Right lobe of liver (tissue), 6 donors: ENCODE measurements around the gene MTHFS. TPM values are rescaled to one million over a fixed set of nuclear protein-coding genes. Genes with fewer than 3 reads are reported as not detected.

ENCODE experiments used
- ATAC-seq, 4 donors: fragments of 200-7000 bp; cut with Tn5 transposase; one replicate each; pipeline ENCODE4 v1.9.1; 2020; ENCODE audit warnings: mild to moderate bottlenecking in 4 of 4, moderate library complexity in 4 of 4
- DNase-seq, 3 donors: peaks; one replicate each; pipeline ENCODE4 v3.0.0-alpha.2; 2020
- H3K27ac ChIP-seq, 3 donors: fragments of 200-600 bp; one replicate each; pipeline ENCODE4 v1.8.0; 2022
- H3K27me3 ChIP-seq, 2 donors: fragments of 200-600 bp; one replicate each; pipeline ENCODE4 v1.8.0; 2022
- H3K36me3 ChIP-seq, 4 donors: fragments of 200-600 bp; sonication (generic) in 1 of 4; one replicate each; pipeline versions ENCODE4 v1.5.1 to v1.8.0; 2017 to 2022; ENCODE audit warnings: control low read depth in 1 of 4
- H3K4me1 ChIP-seq, 4 donors: fragments of 200-600 bp; sonication (generic) in 1 of 4; one replicate each; pipeline versions ENCODE4 v1.5.1 to v1.8.0; 2017 to 2022; ENCODE audit warnings: control low read depth in 1 of 4
- H3K4me3 ChIP-seq, 3 donors: fragments of 200-600 bp; one replicate each; pipeline ENCODE4 v1.8.0; 2022
- H3K9me3 ChIP-seq, 4 donors: fragments of 200-600 bp; sonication (generic) in 1 of 4; one replicate each; pipeline versions ENCODE4 v1.5.1 to v1.8.0; 2017 to 2022; ENCODE audit warnings: control low read depth in 1 of 4
- POLR2A ChIP-seq: fragments of 450-650 bp; IDR thresholded peaks from one replicate; pipeline ENCODE4 v1.6.1; 2017; ENCODE audit warnings: antibody characterized with exemption, mild to moderate bottlenecking
- WGBS: methylation state at CpG from one replicate; pipeline ENCODE4 v1.1.6; 2018; ENCODE audit warnings: low coverage, low lambda C conversion rate; ENCODE audit not compliant: insufficient coverage; ENCODE audit errors: missing lambda C conversion rate; 5-methylcytosine and 5-hydroxymethylcytosine counted together
- intact Hi-C, 2 donors: fragments of 100-400 bp; cut with DNase I; formaldehyde crosslinking; loops; one replicate each; pipeline versions ENCODE4 v1.11.2 to v1.14.1; 2022
- total RNA-seq, 6 experiments: library from RNA; depleted of rRNA in 2 of 6; stranded (reverse); fragments of >200 nt in 2 of 6; fragmentation: NEBNext Ultra II Directional in 3 of 6; extraction: Animal tissue kit (Norgen Biotek cat#: 25700) in 3 of 6; gene quantifications; one replicate each; pipeline versions ENCODE4 v1.1.0 to v1.2.4, GENCODE V29; 2016 to 2023
- TF ChIP-seq, protein P1 (sequence below), 4 donors: fragments of 200-600 bp in 3 of 4; fragments of 450-650 bp in 1 of 4; IDR thresholded peaks; one replicate each; pipeline versions ENCODE4 v1.5.1 to v1.8.0; 2016 to 2022; ENCODE audit warnings: antibody characterized with exemption in 4 of 4, mild to moderate bottlenecking in 2 of 4
- donor health status: DM: no; HTN: yes; CAD: no.
- donor health status: DM: no; HTN: no; CAD: no.
- donor health status: DM: no; HTN: no; CAD: no.
- donor health status: DM: no; HTN: yes; CAD: no.
- donor health status: DM: no; HTN: yes; CAD: no.

Gene MTHFS
- total RNA-seq, 6 experiments from 2014 or later: 82.7 to 186 (median 158) TPM

DNA sequence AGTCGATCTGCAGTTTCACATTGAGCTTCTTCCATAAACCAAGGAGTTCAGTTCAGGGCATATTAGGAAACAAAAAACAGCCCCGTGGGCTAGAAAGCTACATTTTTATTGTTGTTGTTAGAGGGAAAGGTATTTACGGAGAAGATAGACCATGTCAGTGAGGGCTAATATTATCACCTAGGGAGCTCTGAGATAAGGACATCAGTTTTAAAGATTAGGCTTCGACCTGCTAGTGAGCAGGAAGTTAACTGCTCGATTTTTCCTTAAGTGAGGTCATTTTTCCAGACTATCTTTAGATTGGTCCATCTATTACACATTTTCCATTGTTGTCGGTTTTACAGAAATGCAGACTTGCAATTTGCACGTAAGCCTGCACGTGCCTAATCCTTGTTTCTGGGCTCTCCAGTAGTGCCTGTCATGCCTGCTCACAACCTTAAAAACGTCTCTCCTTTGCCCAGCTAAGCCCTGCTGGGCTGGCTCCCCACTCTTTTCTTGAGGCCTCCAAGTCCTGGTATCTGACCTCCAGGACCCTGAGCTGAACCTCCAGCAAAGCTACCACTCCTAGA is 72.6 kb downstream of the MTHFS start:
- Histone ChIP-seq H3K9me3 (no peaks in the 10 kb centered on the region), H3K27ac (no peak overlapping the region)

DNA sequence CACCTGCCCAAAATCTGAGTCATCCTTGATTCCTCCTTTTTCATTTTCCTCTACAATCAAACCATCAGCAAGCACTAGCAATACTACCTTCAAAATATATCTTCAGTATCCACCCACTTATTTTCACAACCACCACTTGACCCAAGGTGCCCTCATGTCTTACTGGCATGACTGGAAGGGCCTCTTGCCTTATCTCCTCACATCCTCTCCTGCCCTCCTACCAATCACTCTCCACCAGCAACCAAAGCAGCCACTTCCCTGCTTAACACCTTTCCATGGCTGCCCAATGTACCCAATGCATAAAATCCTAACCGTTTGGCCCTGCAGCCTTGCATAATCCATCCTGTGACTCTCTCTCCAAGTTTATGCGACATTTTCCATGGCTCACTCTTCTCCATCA is 76.0 kb downstream of the MTHFS start:
- DNase-seq (no peak), ATAC-seq (no peak)
- 78% methylated on average over 2 of the region's 2 CpGs for WGBS
- H3K4me3 ChIP-seq: no peak overlapping the region
- H3K4me1 ChIP-seq: no peaks in the 10 kb centered on the region
- peaks cover 0 to 2% (median 0%) of the 10 kb centered on the region in 4 donors for H3K36me3 ChIP-seq
- H3K27me3 ChIP-seq: no peaks in the 10 kb centered on the region
- TF ChIP-seq, protein P1, sequence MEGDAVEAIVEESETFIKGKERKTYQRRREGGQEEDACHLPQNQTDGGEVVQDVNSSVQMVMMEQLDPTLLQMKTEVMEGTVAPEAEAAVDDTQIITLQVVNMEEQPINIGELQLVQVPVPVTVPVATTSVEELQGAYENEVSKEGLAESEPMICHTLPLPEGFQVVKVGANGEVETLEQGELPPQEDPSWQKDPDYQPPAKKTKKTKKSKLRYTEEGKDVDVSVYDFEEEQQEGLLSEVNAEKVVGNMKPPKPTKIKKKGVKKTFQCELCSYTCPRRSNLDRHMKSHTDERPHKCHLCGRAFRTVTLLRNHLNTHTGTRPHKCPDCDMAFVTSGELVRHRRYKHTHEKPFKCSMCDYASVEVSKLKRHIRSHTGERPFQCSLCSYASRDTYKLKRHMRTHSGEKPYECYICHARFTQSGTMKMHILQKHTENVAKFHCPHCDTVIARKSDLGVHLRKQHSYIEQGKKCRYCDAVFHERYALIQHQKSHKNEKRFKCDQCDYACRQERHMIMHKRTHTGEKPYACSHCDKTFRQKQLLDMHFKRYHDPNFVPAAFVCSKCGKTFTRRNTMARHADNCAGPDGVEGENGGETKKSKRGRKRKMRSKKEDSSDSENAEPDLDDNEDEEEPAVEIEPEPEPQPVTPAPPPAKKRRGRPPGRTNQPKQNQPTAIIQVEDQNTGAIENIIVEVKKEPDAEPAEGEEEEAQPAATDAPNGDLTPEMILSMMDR (IDR thresholded peaks at IDR 0.05): no peak
- no peak for TF ChIP-seq POLR2A
- no peak overlapping the region for H3K27ac ChIP-seq
- no peaks in the 10 kb centered on the region for H3K9me3 ChIP-seq
- intact Hi-C loops: no loop called here

More for the DNA sequence above, 72.6 kb downstream of the MTHFS start:
- TF ChIP-seq, protein P1 (IDR thresholded peaks at IDR 0.05): no peak
- no peak for TF ChIP-seq POLR2A
- 58% methylated on average over 9 of the region's 9 CpGs for whole genome bisulfite sequencing
- Histone ChIP-seq H3K4me1 (no peaks in the 10 kb centered on the region), H3K4me3 (no peak overlapping the region), H3K36me3 (peaks cover 0 to 5% (median 0%) of the 10 kb centered on the region in 4 donors), H3K27me3 (no peaks in the 10 kb centered on the region)
- intact Hi-C loops: no loop called here
- ATAC-seq: no peak
- no peak for DNase-seq

DNA sequence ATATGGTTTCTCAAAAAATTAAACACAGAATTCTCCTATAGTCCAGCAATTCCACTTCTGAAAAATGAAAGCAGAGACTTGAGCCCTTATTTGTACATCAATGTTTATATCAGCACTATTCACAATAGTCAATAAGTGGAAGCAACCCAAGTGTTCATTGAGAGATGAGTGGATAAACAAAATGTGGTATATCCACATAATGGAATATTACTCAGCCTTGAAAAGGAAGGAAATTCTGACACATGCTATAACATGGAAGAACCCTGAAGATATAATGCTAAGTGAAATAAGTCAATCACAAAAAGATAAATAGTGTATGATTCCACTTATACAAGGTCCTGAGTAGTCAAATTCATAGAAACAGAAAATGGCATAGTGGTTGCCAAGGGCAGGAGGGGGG is 76.6 kb downstream of the MTHFS start:
- no peak for TF ChIP-seq POLR2A
- TF ChIP-seq, protein P1 (IDR thresholded peaks at IDR 0.05): no peak
- intact Hi-C loops: no loop called here
- DNase-seq: no peak

DNA sequence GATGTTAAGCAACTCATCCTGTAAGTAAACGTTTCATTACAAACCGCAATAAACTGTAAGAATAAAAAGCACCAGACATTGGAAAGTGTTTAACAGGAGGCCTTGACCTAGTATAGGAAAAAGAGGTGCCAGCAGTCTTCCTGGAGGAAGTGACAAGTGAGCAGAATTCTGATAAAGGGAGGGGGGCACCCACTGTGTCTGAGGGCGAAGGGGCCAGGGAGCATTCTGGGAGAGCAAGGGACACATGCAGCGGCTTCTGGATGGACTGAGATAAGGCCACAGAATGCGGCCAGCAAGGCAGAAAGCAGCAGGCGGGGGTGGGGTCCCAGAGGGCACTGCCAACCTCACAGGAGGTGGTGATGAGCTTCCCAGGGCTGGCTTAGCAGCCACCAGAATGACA is 80.2 kb downstream of the MTHFS start:
- H3K9me3 ChIP-seq: no peaks in the 10 kb centered on the region
- H3K27me3 ChIP-seq: no peaks in the 10 kb centered on the region
- intact Hi-C loops: no loop called here
- H3K27ac ChIP-seq: no peak overlapping the region
- no peak for TF ChIP-seq POLR2A
- TF ChIP-seq, protein P1 (IDR thresholded peaks at IDR 0.05): no peak
- H3K4me1 ChIP-seq: peaks cover 0 to 9% (median 4%) of the 10 kb centered on the region in 4 donors
- no peaks in the 10 kb centered on the region for H3K36me3 ChIP-seq
- DNase-seq (no peak), ATAC-seq (no peak)
- no peak overlapping the region for H3K4me3 ChIP-seq
- WGBS: 37% methylated on average over 5 of the region's 6 CpGs

More for the DNA sequence above, 76.6 kb downstream of the MTHFS start:
- Histone ChIP-seq H3K4me1 (no peaks in the 10 kb centered on the region), H3K27ac (no peak overlapping the region), H3K4me3 (no peak overlapping the region), H3K36me3 (no peaks in the 10 kb centered on the region), H3K27me3 (no peaks in the 10 kb centered on the region), H3K9me3 (no peaks in the 10 kb centered on the region)
- ATAC-seq: no peak

DNA sequence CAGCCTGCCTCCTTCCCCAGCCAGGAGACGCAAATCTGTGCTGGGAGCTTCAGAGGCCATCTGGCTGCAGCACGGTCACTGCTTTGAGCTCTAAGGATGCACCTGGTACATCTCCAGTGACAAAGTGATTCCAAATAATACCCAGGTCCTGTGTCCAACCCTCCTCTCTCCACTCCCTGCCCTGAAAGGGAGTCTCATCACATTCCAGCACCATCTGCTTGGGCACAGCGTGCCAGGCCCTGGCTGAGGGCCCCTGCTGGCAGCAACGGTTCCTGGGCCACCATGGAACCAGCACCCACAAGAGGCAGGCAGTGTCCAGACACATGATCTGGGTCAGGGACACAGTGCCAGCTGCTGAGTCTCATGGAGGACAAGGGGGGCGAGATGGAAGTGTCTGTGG is 81.3 kb downstream of the MTHFS start:
- peaks cover 0 to 10% (median 4%) of the 10 kb centered on the region in 4 donors for H3K4me1 ChIP-seq
- TF ChIP-seq, protein P1 (IDR thresholded peaks at IDR 0.05): no peak
- no peak for TF ChIP-seq POLR2A
- intact Hi-C loops: no loop called here
- 88% methylated on average over 3 of the region's 5 CpGs for WGBS
- no peaks in the 10 kb centered on the region for H3K27me3 ChIP-seq
- H3K27ac ChIP-seq: no peak overlapping the region
- no peaks in the 10 kb centered on the region for H3K9me3 ChIP-seq
- H3K4me3 ChIP-seq: no peak overlapping the region
- DNase-seq (no peak), ATAC-seq (no peak)
- H3K36me3 ChIP-seq: no peaks in the 10 kb centered on the region
